ENCODE data around the gene TFDP1. TPM values are rescaled to one million over a fixed set of nuclear protein-coding genes. Genes with fewer than 3 reads are reported as not detected.

TFDP1 gene
- polyA plus RNA-seq, result 10 to 100 TPM; 25.2 to 39.3 (median 33.7) TPM

- Mint-ChIP-seq H3K4me1 (peaks cover 41% of the 10 kb centered on the region in 2 donors), H3K27me3 (ENCODE audit: low read depth in 3 of 3) (peaks cover 7 to 26% (median 16%) of the 10 kb centered on the region in 3 donors), H3K4me3 (peak within 1 kb of the TSS; percentile 85 to 89 (median 88)), H3K9me3 (no peaks in the 10 kb centered on the region), H3K27ac (peak within 1 kb of the TSS in 5 of 6 donors; percentile 62 to 83 (median 73)), H3K36me3 (peaks cover 0 to 7% (median 6%) of the 10 kb centered on the region in 3 donors)
- peak; percentile 51 to 64 (median 59) for DNase-seq
Measured at GRCh38 chr13:113584205-113584869, at the start of gene TFDP1. Gene TFDP1, plus strand, starts transcription at chr13:113584753. Its CDS starts 1,085 bp downstream, at chr13:113585838.

GRCh38 chr13:113535381-113535781, 49.2 kb upstream of the TFDP1 start:
- no peaks in the 10 kb centered on the region for H3K9me3 Mint-ChIP-seq
- no peak overlapping the region for H3K4me3 Mint-ChIP-seq
- H3K27me3 Mint-ChIP-seq (ENCODE audit: low read depth in 3 of 3), result no peaks in the 10 kb centered on the region
- H3K27ac Mint-ChIP-seq, result peak overlapping the region in 1 of 6 donors; percentile 10
- H3K4me1 Mint-ChIP-seq, result no peaks in the 10 kb centered on the region
- H3K36me3 Mint-ChIP-seq, result peaks cover 17 to 37% (median 20%) of the 10 kb centered on the region in 3 donors
- DNase-seq, result no peak

GRCh38 chr13:113536461-113537110, 48.0 kb upstream of the TFDP1 start:
- Mint-ChIP-seq H3K27me3 (ENCODE audit: low read depth in 3 of 3) (no peaks in the 10 kb centered on the region), H3K27ac (no peak overlapping the region), H3K4me1 (no peaks in the 10 kb centered on the region), H3K36me3 (peaks cover 23 to 43% (median 27%) of the 10 kb centered on the region in 3 donors), H3K4me3 (no peak overlapping the region), H3K9me3 (peaks cover 0 to 5% (median 1%) of the 10 kb centered on the region in 6 donors)
- no peak for DNase-seq

- H3K36me3 Mint-ChIP-seq, result peaks cover 22 to 39% (median 23%) of the 10 kb centered on the region in 3 donors
- H3K27ac Mint-ChIP-seq, result no peak overlapping the region
- H3K4me3 Mint-ChIP-seq, result no peak overlapping the region
Measured at GRCh38 chr13:113537205-113537604, 47.3 kb upstream of the TFDP1 start.

GRCh38 chr13:113537909-113538688, 46.5 kb upstream of the TFDP1 start:
- Mint-ChIP-seq H3K27ac (peak overlapping the region in 1 of 6 donors; percentile 4), H3K4me1 (no peaks in the 10 kb centered on the region), H3K4me3 (no peak overlapping the region), H3K36me3 (peaks cover 22 to 39% (median 23%) of the 10 kb centered on the region in 3 donors), H3K9me3 (peaks cover 0 to 5% (median 1%) of the 10 kb centered on the region in 6 donors), H3K27me3 (ENCODE audit: low read depth in 3 of 3) (no peaks in the 10 kb centered on the region)
- DNase-seq, result no peak

More at GRCh38 chr13:113537205-113537604, 47.3 kb upstream of the TFDP1 start:
- no peak for DNase-seq
- Mint-ChIP-seq H3K4me1 (no peaks in the 10 kb centered on the region), H3K27me3 (ENCODE audit: low read depth in 3 of 3) (no peaks in the 10 kb centered on the region), H3K9me3 (peaks cover 0 to 5% (median 1%) of the 10 kb centered on the region in 6 donors)

GRCh38 chr13:113538689-113539058, 45.9 kb upstream of the TFDP1 start:
- H3K27ac Mint-ChIP-seq, result no peak overlapping the region
- H3K4me3 Mint-ChIP-seq, result no peak overlapping the region
- peaks cover 0 to 5% (median 1%) of the 10 kb centered on the region in 6 donors for H3K9me3 Mint-ChIP-seq
- H3K36me3 Mint-ChIP-seq, result peaks cover 23 to 42% (median 25%) of the 10 kb centered on the region in 3 donors
- H3K27me3 Mint-ChIP-seq (ENCODE audit: low read depth in 3 of 3), result no peaks in the 10 kb centered on the region
- peaks cover 3% of the 10 kb centered on the region in 2 donors for H3K4me1 Mint-ChIP-seq
- no peak for DNase-seq

GRCh38 chr13:113539176-113539575, 45.4 kb upstream of the TFDP1 start:
- DNase-seq, result no peak
- Mint-ChIP-seq H3K4me3 (no peak overlapping the region), H3K9me3 (peaks cover 0 to 5% (median 2%) of the 10 kb centered on the region in 6 donors), H3K27me3 (ENCODE audit: low read depth in 3 of 3) (no peaks in the 10 kb centered on the region), H3K27ac (no peak overlapping the region), H3K36me3 (peaks cover 18 to 44% (median 27%) of the 10 kb centered on the region in 3 donors), H3K4me1 (peaks cover 4 to 6% of the 10 kb centered on the region in 2 donors)

- no peak overlapping the region for H3K4me3 Mint-ChIP-seq
- DNase-seq, result no peak
- H3K36me3 Mint-ChIP-seq, result peaks cover 17 to 44% (median 27%) of the 10 kb centered on the region in 3 donors
- no peak overlapping the region for H3K27ac Mint-ChIP-seq
- H3K9me3 Mint-ChIP-seq, result peaks cover 0 to 5% (median 2%) of the 10 kb centered on the region in 6 donors
- peaks cover 4 to 6% of the 10 kb centered on the region in 2 donors for H3K4me1 Mint-ChIP-seq
- peaks cover 0 to 2% (median 0%) of the 10 kb centered on the region in 3 donors for H3K27me3 Mint-ChIP-seq (ENCODE audit: low read depth in 3 of 3)
Measured at GRCh38 chr13:113539822-113540221, 44.7 kb upstream of the TFDP1 start.

GRCh38 chr13:113540523-113540922, 44.0 kb upstream of the TFDP1 start:
- Mint-ChIP-seq H3K4me1 (peaks cover 4 to 6% of the 10 kb centered on the region in 2 donors), H3K4me3 (no peak overlapping the region), H3K27ac (no peak overlapping the region), H3K9me3 (peaks cover 0 to 5% (median 2%) of the 10 kb centered on the region in 6 donors), H3K36me3 (peaks cover 17 to 41% (median 27%) of the 10 kb centered on the region in 3 donors), H3K27me3 (ENCODE audit: low read depth in 3 of 3) (peaks cover 0 to 2% (median 0%) of the 10 kb centered on the region in 3 donors)
- DNase-seq, result no peak

- H3K4me1 Mint-ChIP-seq, result peaks cover 4 to 6% of the 10 kb centered on the region in 2 donors
- H3K27ac Mint-ChIP-seq, result no peak overlapping the region
- H3K9me3 Mint-ChIP-seq, result peaks cover 0 to 5% (median 2%) of the 10 kb centered on the region in 6 donors
- H3K27me3 Mint-ChIP-seq (ENCODE audit: low read depth in 3 of 3), result peaks cover 0 to 2% (median 0%) of the 10 kb centered on the region in 3 donors
- peaks cover 17 to 31% (median 22%) of the 10 kb centered on the region in 3 donors for H3K36me3 Mint-ChIP-seq
- H3K4me3 Mint-ChIP-seq, result no peak overlapping the region
- DNase-seq, result no peak
Measured at GRCh38 chr13:113542751-113543424, 41.7 kb upstream of the TFDP1 start.

- no peak for DNase-seq
- Mint-ChIP-seq H3K36me3 (peaks cover 16 to 27% (median 21%) of the 10 kb centered on the region in 3 donors), H3K27me3 (ENCODE audit: low read depth in 3 of 3) (peaks cover 0 to 2% (median 0%) of the 10 kb centered on the region in 3 donors), H3K27ac (no peak overlapping the region), H3K9me3 (peaks cover 0 to 5% (median 2%) of the 10 kb centered on the region in 6 donors), H3K4me3 (no peak overlapping the region), H3K4me1 (peaks cover 4 to 6% of the 10 kb centered on the region in 2 donors)
Measured at GRCh38 chr13:113544071-113544891, 40.3 kb upstream of the TFDP1 start.

- H3K4me3 Mint-ChIP-seq, result no peak overlapping the region
- no peak for DNase-seq
- H3K9me3 Mint-ChIP-seq, result peaks cover 0 to 5% (median 2%) of the 10 kb centered on the region in 6 donors
- peaks cover 0 to 2% (median 0%) of the 10 kb centered on the region in 3 donors for H3K27me3 Mint-ChIP-seq (ENCODE audit: low read depth in 3 of 3)
- H3K27ac Mint-ChIP-seq, result no peak overlapping the region
- H3K4me1 Mint-ChIP-seq, result peaks cover 4 to 6% of the 10 kb centered on the region in 2 donors
- peaks cover 10 to 25% (median 15%) of the 10 kb centered on the region in 3 donors for H3K36me3 Mint-ChIP-seq
Measured at GRCh38 chr13:113544896-113545295, 39.7 kb upstream of the TFDP1 start.
